ENCODE data around the gene AP2A1.
A peak's percentile ranks its signal among the peaks of the same experiment; 100 is the strongest.

The AP2A1 gene

GRCh38 chr19:49795615-49796014 lies 28.8 kb downstream of the AP2A1 start:
- DNase-seq, result no peak

GRCh38 chr19:49798574-49798973 lies 31.8 kb downstream of the AP2A1 start:
- DNase-seq, result no peak

- no peak for DNase-seq
These were observed 32.5 kb downstream of the AP2A1 start for GRCh38 chr19:49799271-49799797.

- no peak for DNase-seq
These were observed 33.1 kb downstream of the AP2A1 start for GRCh38 chr19:49799798-49800376.

- no peak for DNase-seq
These were observed 34.0 kb downstream of the AP2A1 start for GRCh38 chr19:49800771-49801170.

GRCh38 chr19:49801401-49801888 lies 34.6 kb downstream of the AP2A1 start:
- DNase-seq, result no peak

- peak; percentile 88 for DNase-seq
These were observed 35.3 kb downstream of the AP2A1 start for GRCh38 chr19:49801966-49802661.

- no peak for DNase-seq
These were observed 36.2 kb downstream of the AP2A1 start for GRCh38 chr19:49802836-49803528.

- no peak for DNase-seq
These were observed 36.7 kb downstream of the AP2A1 start for GRCh38 chr19:49803529-49803856.

- no peak for DNase-seq
These were observed 39.2 kb downstream of the AP2A1 start for GRCh38 chr19:49805822-49806619.

- DNase-seq, result no peak
These were observed 39.8 kb downstream of the AP2A1 start for GRCh38 chr19:49806620-49806959.

- no peak for DNase-seq
These were observed 40.5 kb downstream of the AP2A1 start for GRCh38 chr19:49807058-49807903.

GRCh38 chr19:49807904-49808675 lies 41.3 kb downstream of the AP2A1 start:
- no peak for DNase-seq

- DNase-seq, result no peak
These were observed 41.9 kb downstream of the AP2A1 start for GRCh38 chr19:49808711-49809159.

GRCh38 chr19:49809160-49809940 lies 42.5 kb downstream of the AP2A1 start:
- peak; percentile 85 for DNase-seq

GRCh38 chr19:49809941-49810389 lies 43.2 kb downstream of the AP2A1 start:
- DNase-seq, result no peak

GRCh38 chr19:49811328-49811727 lies 44.5 kb downstream of the AP2A1 start:
- no peak for DNase-seq

- no peak for DNase-seq
These were observed 45.7 kb downstream of the AP2A1 start for GRCh38 chr19:49812452-49812996.

- DNase-seq, result peak; percentile 99
These were observed 46.4 kb downstream of the AP2A1 start, which contains the start of gene FUZ for GRCh38 chr19:49812997-49813861. Gene FUZ, minus strand, starts transcription at chr19:49813292. Its CDS starts 186 bp downstream, at chr19:49813106.
